IMR-90 (cell line): ENCODE results near the gene CIB2. TPM values are rescaled to one million over a fixed set of nuclear protein-coding genes. Genes with fewer than 3 reads are reported as not detected.

Experiments
- ATAC-seq: fragments of 200-7000 bp; cut with Tn5 transposase; 2 replicates; pipeline ENCODE4 v1.9.1; 2020; ENCODE audit warnings: low read depth, mild to moderate bottlenecking, moderate library complexity
- BruUV-seq: library from RNA; stranded (reverse); fragments of 400-500 nt; replicated peaks from 2 replicates; lab custom pipeline; 2021; lab: Mats Ljungman, UMichigan
- CTCF ChIA-PET: fragments of 300-600 bp; formaldehyde crosslinking; extraction: SDS; loops from one replicate; lab custom pipeline; 2021; ENCODE audit warnings: antibody characterized with exemption; lab: Yijun Ruan, JAX
- POLR2A ChIA-PET: fragments of 300-600 bp; sonication (Branson Sonifier 250); formaldehyde crosslinking; loops from one replicate; lab custom pipeline; 2022; ENCODE audit warnings: antibody characterized with exemption; ENCODE audit not compliant: unreplicated experiment; lab: Charles Lee
- DNase-seq: peaks from one replicate; pipeline ENCODE4 v3.0.0; 2013
- H2AFZ ChIP-seq: replicated peaks from 2 replicates; pipeline ENCODE3; 2013; ENCODE audit warnings: low read length, mild to moderate bottlenecking; ENCODE audit not compliant: poor library complexity
- H2AK5ac ChIP-seq: 2 replicates; pipeline ENCODE4 v1.6.1; 2013; ENCODE audit warnings: low read depth, low read length, inconsistent platforms
- H2AK9ac ChIP-seq: replicated peaks from 2 replicates; pipeline ENCODE3; 2013; ENCODE audit warnings: mild to moderate bottlenecking, low read depth, low read length, moderate library complexity; ENCODE audit not compliant: poor library complexity
- H2BK120ac ChIP-seq: 2 replicates; pipeline ENCODE4 v1.6.1; 2013; ENCODE audit warnings: low read depth, low read length, inconsistent platforms
- H2BK15ac ChIP-seq: 3 replicates; pipeline ENCODE4 v1.6.1; 2013; ENCODE audit warnings: low read depth, low read length, inconsistent platforms
- H2BK20ac ChIP-seq: 2 replicates; pipeline ENCODE4 v1.6.1; 2013; ENCODE audit warnings: low read depth, mild to moderate bottlenecking, inconsistent platforms, low read length, moderate library complexity
- H2BK5ac ChIP-seq: 2 replicates; pipeline ENCODE4 v1.6.1; 2013; ENCODE audit warnings: mild to moderate bottlenecking, low read depth, low read length, inconsistent platforms; ENCODE audit not compliant: poor library complexity, severe bottlenecking
- H3K14ac ChIP-seq: replicated peaks from 2 replicates; pipeline ENCODE4 v1.6.1; 2013; ENCODE audit warnings: low read depth, low read length, inconsistent platforms
- H3K18ac ChIP-seq: 2 replicates; pipeline ENCODE4 v1.6.1; 2013; ENCODE audit warnings: low read depth, low read length, control low read depth
- H3K23ac ChIP-seq: 2 replicates; pipeline ENCODE4 v1.6.1; 2013; ENCODE audit warnings: low read depth, low read length, inconsistent platforms
- H3K27ac ChIP-seq: 2 replicates; pipeline ENCODE4 v1.5.1; 2013; ENCODE audit warnings: mild to moderate bottlenecking, control low read depth, low read length; ENCODE audit not compliant: insufficient read depth
- H3K27me3 ChIP-seq: 2 replicates; pipeline ENCODE4 v1.6.1; 2013; ENCODE audit warnings: low read length; ENCODE audit not compliant: control insufficient read depth, insufficient read depth
- H3K36me3 ChIP-seq: 2 replicates; pipeline ENCODE4 v1.6.1; 2013; ENCODE audit warnings: low read length, mixed read lengths; ENCODE audit not compliant: control insufficient read depth, insufficient read depth
- H3K4ac ChIP-seq: 2 replicates; pipeline ENCODE4 v1.6.1; 2013; ENCODE audit warnings: low read depth, low read length, inconsistent platforms
- H3K4me1 ChIP-seq: 2 replicates; pipeline ENCODE4 v1.6.1; 2013; ENCODE audit warnings: low read length, mixed read lengths; ENCODE audit not compliant: control insufficient read depth, insufficient read depth
- H3K4me2 ChIP-seq: 2 replicates; pipeline ENCODE4 v1.6.1; 2013; ENCODE audit warnings: low read depth, mild to moderate bottlenecking, control low read depth, low read length, moderate library complexity
- H3K4me3 ChIP-seq: 2 replicates; pipeline ENCODE4 v1.5.1; 2013; ENCODE audit warnings: low read depth, mild to moderate bottlenecking, control low read depth, low read length, moderate library complexity; ENCODE audit not compliant: insufficient read depth
- H3K56ac ChIP-seq: 2 replicates; pipeline ENCODE4 v1.6.1; 2013; ENCODE audit warnings: low read length, inconsistent platforms; ENCODE audit not compliant: insufficient read depth; ENCODE audit errors: extremely low read depth
- H3K79me1 ChIP-seq, 2 experiments: 2 replicates each; pipeline ENCODE4 v1.6.1; 2013; ENCODE audit warnings: low read length in 2 of 2, inconsistent platforms in 1 of 2, low read depth in 1 of 2
- H3K9ac ChIP-seq: 2 replicates; pipeline ENCODE4 v1.6.1; 2013; ENCODE audit warnings: low read depth, low read length, control low read depth
- H3K9me1 ChIP-seq: 2 replicates; pipeline ENCODE4 v1.6.1; 2013; ENCODE audit warnings: low read length, inconsistent platforms; ENCODE audit not compliant: insufficient read depth
- H3K9me3 ChIP-seq: 2 replicates; pipeline ENCODE4 v1.6.1; 2013; ENCODE audit warnings: low read length; ENCODE audit not compliant: control insufficient read depth, insufficient read depth
- H4K20me1 ChIP-seq: 2 replicates; pipeline ENCODE4 v1.6.1; 2013; ENCODE audit warnings: low read length, inconsistent platforms; ENCODE audit not compliant: insufficient read depth
- H4K5ac ChIP-seq: 2 replicates; pipeline ENCODE4 v1.6.1; 2013; ENCODE audit warnings: mild to moderate bottlenecking, low read depth, low read length, control low read depth
- H4K8ac ChIP-seq, 2 experiments: 2 replicates each; pipeline ENCODE4 v1.6.1; 2013; ENCODE audit warnings: low read depth in 2 of 2, low read length in 2 of 2, control low read depth in 1 of 2, inconsistent platforms in 1 of 2
- H4K91ac ChIP-seq: 2 replicates; pipeline ENCODE4 v1.6.1; 2013; ENCODE audit warnings: low read depth, low read length, inconsistent platforms; ENCODE audit not compliant: insufficient read depth
- BHLHE40 ChIP-seq: fragments of 150-350 bp; IDR thresholded peaks from 2 replicates; pipeline ENCODE4 v1.6.1; 2016; ENCODE audit warnings: mild to moderate bottlenecking, low read depth, low read length
- CEBPB ChIP-seq: IDR thresholded peaks from 2 replicates; pipeline ENCODE4 v1.6.1; 2012; ENCODE audit warnings: low read depth, low read length, improper control_type of control experiment
- CHD1 ChIP-seq: IDR thresholded peaks from 2 replicates; pipeline ENCODE4 v1.6.1; 2012; ENCODE audit warnings: low read depth, low read length, improper control_type of control experiment
- CTCF ChIP-seq: conservative IDR thresholded peaks from 2 replicates; pipeline ENCODE4 v1.5.1; 2012; ENCODE audit warnings: mild to moderate bottlenecking, low read depth, low read length, improper control_type of control experiment
- FOS ChIP-seq: fragments of 150-350 bp; IDR thresholded peaks from 2 replicates; pipeline ENCODE4 v1.6.1; 2016; ENCODE audit warnings: low read depth, low read length
- MAFK ChIP-seq: IDR thresholded peaks from 2 replicates; pipeline ENCODE4 v1.6.1; 2012; ENCODE audit warnings: low read depth, low read length, improper control_type of control experiment
- MXI1 ChIP-seq: IDR thresholded peaks from 2 replicates; pipeline ENCODE4 v1.6.1; 2012; ENCODE audit warnings: low read depth, mild to moderate bottlenecking, low read length, moderate library complexity, borderline replicate concordance
- NFE2L2 ChIP-seq: fragments of 150-350 bp; IDR thresholded peaks from 2 replicates; pipeline ENCODE4 v1.6.1; 2016; ENCODE audit warnings: low read depth, mild to moderate bottlenecking, low read length
- POLR2A ChIP-seq: IDR thresholded peaks from 2 replicates; pipeline ENCODE4 v1.6.1; 2012; ENCODE audit warnings: mild to moderate bottlenecking, low read depth, low read length
- RAD21 ChIP-seq: IDR thresholded peaks from 2 replicates; pipeline ENCODE4 v1.6.1; 2012; ENCODE audit warnings: low read length, improper control_type of control experiment
- RCOR1 ChIP-seq: IDR thresholded peaks from 2 replicates; pipeline ENCODE4 v1.6.1; 2012; ENCODE audit warnings: mild to moderate bottlenecking, low read length, improper control_type of control experiment; ENCODE audit not compliant: insufficient replicate concordance
- RFX5 ChIP-seq: IDR thresholded peaks from 2 replicates; pipeline ENCODE4 v1.8.0; 2012; ENCODE audit warnings: low read depth, mild to moderate bottlenecking, low read length, moderate library complexity
- SMC3 ChIP-seq: fragments of 150-350 bp; IDR thresholded peaks from 2 replicates; pipeline ENCODE4 v1.6.1; 2016; ENCODE audit warnings: low read depth, mild to moderate bottlenecking, antibody characterized with exemption, low read length, moderate library complexity
- USF2 ChIP-seq: fragments of 150-350 bp; IDR thresholded peaks from 2 replicates; pipeline ENCODE4 v1.6.1; 2017; ENCODE audit warnings: mild to moderate bottlenecking, antibody characterized with exemption, low read length, low read depth
- WGBS, 2 experiments: methylation state at CpG; one replicate each; pipeline versions ENCODE4 v1.1.5 to v1.1.7; 2013; ENCODE audit warnings: missing lambda C conversion rate in 2 of 2; ENCODE audit not compliant: insufficient read length in 1 of 2; ENCODE audit errors: extremely low coverage in 2 of 2; 5-methylcytosine and 5-hydroxymethylcytosine counted together
- dilution Hi-C: fragments of 300-500 bp; cut with HindIII; formaldehyde crosslinking; loops from one replicate; pipeline ENCODE4 v1.14.3; 2018; ENCODE audit warnings: low sequenced_read_pairs; ENCODE audit not compliant: unreplicated experiment
- in situ Hi-C: fragments of 300-500 bp; cut with MboI; formaldehyde crosslinking; loops from 3 replicates; pipeline ENCODE4 v1.14.3; 2019; ENCODE audit warnings: low sequenced_read_pairs, inconsistent platforms, mixed read lengths
- intact Hi-C: fragments of 100-400 bp; cut with micrococcal nuclease; formaldehyde crosslinking; loops from 2 replicates; pipeline ENCODE4 v1.10.0; 2022
- polyA plus RNA-seq, 3 experiments: library from polyadenylated mRNA; depleted of rRNA; stranded (reverse); fragments of >200 nt; gene quantifications; 2 replicates each; pipeline ENCODE4 v1.2.3, GENCODE V29; 2012; ENCODE audit warnings: low replicate concordance in 1 of 3
- total RNA-seq: library from RNA; depleted of rRNA; stranded (reverse); fragments of >200 nt; gene quantifications from 2 replicates; pipeline ENCODE4 v1.2.3, GENCODE V29; 2012

Gene CIB2
- total and polyA plus RNA-seq, 2 of the 4 experiments (the other 2 are of a cell fraction): 2.2 to 2.4 TPM

- no TSS peak for BruUV-seq
- TF ChIP-seq RAD21 (no peak), SMC3 (no peak), RCOR1 (no peak), CEBPB (no peak), NFE2L2 (no peak), RFX5 (no peak), USF2 (no peak), FOS (no peak), MXI1 (no peak), BHLHE40 (no peak), CTCF (no peak), MAFK (no peak), CHD1 (no peak), POLR2A (no peak)
Observed at GRCh38 chr15:78149805-78150751, 18.8 kb upstream of the CIB2 start.

More at GRCh38 chr15:78149805-78150751, 18.8 kb upstream of the CIB2 start:
- H2AK5ac ChIP-seq: peak overlapping the region; percentile 55
- intact Hi-C loops (no loop called here), in situ Hi-C loops (no loop called here), dilution Hi-C loops (no loop called here)
- no peak overlapping the region for H2BK15ac ChIP-seq
- CTCF ChIA-PET: interaction anchor here (0.9 kb wide), 1 partner anchor 13 kb away, joined by 3 read pairs; no protein-coding TSS in a partner anchor
- H3K4me2 ChIP-seq: peak overlapping the region; percentile 82
- H3K18ac ChIP-seq: no peak overlapping the region
- no peak overlapping the region for H2BK5ac ChIP-seq
- peaks cover 1% of the 10 kb centered on the region; the same call in 1 of the 2 replicates for H3K36me3 ChIP-seq
- no peaks in the 10 kb centered on the region for H3K9me3 ChIP-seq
- H3K9me1 ChIP-seq: peaks cover 11% of the 10 kb centered on the region
- peaks cover 10% of the 10 kb centered on the region; the same call in 1 of the 2 replicates for H4K20me1 ChIP-seq
- peaks cover 5% of the 10 kb centered on the region for H3K4me1 ChIP-seq
- H3K9ac ChIP-seq: peak overlapping the region; percentile 48
- 2% methylated on average over 11 of the region's 20 CpGs; no CpG with 5 or more reads in 1 of the 2 experiments for WGBS, 2 experiments
- H3K14ac ChIP-seq: peak overlapping the region; percentile 52; the same call in 1 of the 2 replicates
- H3K27me3 ChIP-seq: no peaks in the 10 kb centered on the region
- H3K27ac ChIP-seq: peak overlapping the region; percentile 9; the same call in 1 of the 2 replicates
- no peak overlapping the region for H3K4ac ChIP-seq
- ATAC-seq (no peak), DNase-seq (no peak)
- peaks cover 15 to 47% of the 10 kb centered on the region in 2 experiments for H3K79me1 ChIP-seq
- H4K5ac ChIP-seq: no peak overlapping the region
- H2AFZ ChIP-seq: peak overlapping the region; percentile 98
- H2BK120ac ChIP-seq: no peak overlapping the region
- peak overlapping the region; percentile 38; the same call in 1 of the 2 replicates for H3K56ac ChIP-seq
- H4K8ac ChIP-seq: no peak overlapping the region
- POLR2A ChIA-PET: no interaction called here
- no peak overlapping the region for H4K91ac ChIP-seq
- peak overlapping the region; percentile 6 for H3K23ac ChIP-seq
- H3K4me3 ChIP-seq: peak overlapping the region; percentile 57
- no peak overlapping the region for H2BK20ac ChIP-seq
- peak overlapping the region; percentile 59 for H2AK9ac ChIP-seq
